ENCODE data around the gene SLC6A6.
A peak's percentile ranks its signal among the peaks of the same experiment; 100 is the strongest.

SLC6A6 gene

GRCh38 chr3:14371573-14372474 lies 30.6 kb upstream of the SLC6A6 start:
- DNase-seq = peak in 2 of 56 donors; percentile 4 to 6

GRCh38 chr3:14372587-14372986 lies 29.8 kb upstream of the SLC6A6 start:
- no peak for DNase-seq

GRCh38 chr3:14373753-14374376 lies 28.5 kb upstream of the SLC6A6 start:
- no peak for DNase-seq

GRCh38 chr3:14374444-14374883 lies 27.9 kb upstream of the SLC6A6 start:
- no peak for DNase-seq

GRCh38 chr3:14375192-14375591 lies 27.2 kb upstream of the SLC6A6 start:
- no peak for DNase-seq

GRCh38 chr3:14376348-14377043 lies 25.9 kb upstream of the SLC6A6 start:
- no peak for DNase-seq

- DNase-seq = no peak
Measured at GRCh38 chr3:14377044-14377837, 25.2 kb upstream of the SLC6A6 start.

- DNase-seq = no peak
Measured at GRCh38 chr3:14377838-14378169, 24.6 kb upstream of the SLC6A6 start.

GRCh38 chr3:14378415-14378814 lies 24.0 kb upstream of the SLC6A6 start:
- DNase-seq = no peak

GRCh38 chr3:14379843-14380242 lies 22.6 kb upstream of the SLC6A6 start:
- DNase-seq = no peak

- DNase-seq = no peak
Measured at GRCh38 chr3:14386254-14386653, 16.2 kb upstream of the SLC6A6 start.

GRCh38 chr3:14388201-14388600 lies 14.2 kb upstream of the SLC6A6 start:
- DNase-seq = no peak

- no peak for DNase-seq
Measured at GRCh38 chr3:14389166-14389606, 13.2 kb upstream of the SLC6A6 start.

- DNase-seq = no peak
Measured at GRCh38 chr3:14389716-14390115, 12.7 kb upstream of the SLC6A6 start.

- peak in 8 of 56 donors; percentile 13 to 48 (median 29) for DNase-seq
Measured at GRCh38 chr3:14391033-14391432, 11.4 kb upstream of the SLC6A6 start.

- DNase-seq = no peak
Measured at GRCh38 chr3:14392231-14392630, 10.2 kb upstream of the SLC6A6 start.

- no peak for DNase-seq
Measured at GRCh38 chr3:14392803-14393319, 9.5 kb upstream of the SLC6A6 start.

GRCh38 chr3:14393440-14394106 lies 8.8 kb upstream of the SLC6A6 start:
- no peak for DNase-seq

GRCh38 chr3:14396031-14396692 lies 6.2 kb upstream of the SLC6A6 start:
- DNase-seq = no peak

- DNase-seq = no peak
Measured at GRCh38 chr3:14397046-14397445, 5.4 kb upstream of the SLC6A6 start.

Measured in nucleus accumbens (tissue), 56 donors.